HEK293 (cell line): ENCODE results near the gene BRSK1.

Experiments used
- BCL11B ChIP-seq: fragments of 450-650 bp; formaldehyde crosslinking; IDR thresholded peaks from 2 replicates; pipeline ENCODE4 v1.5.1; 2016; ENCODE audit warnings: low read depth, missing biosample characterization, missing genetic modification characterization
- FEZF1 ChIP-seq: fragments of 450-650 bp; formaldehyde crosslinking; IDR thresholded peaks from 2 replicates; pipeline ENCODE4 v1.5.1; 2016; ENCODE audit warnings: missing biosample characterization, missing genetic modification characterization
- HOXD13 ChIP-seq: sonication (generic); formaldehyde crosslinking; IDR thresholded peaks from 2 replicates; pipeline ENCODE4 v1.8.0; 2022; ENCODE audit warnings: missing genetic modification reagents, borderline replicate concordance
- KLF8 ChIP-seq: fragments of 450-650 bp; formaldehyde crosslinking; IDR thresholded peaks from 2 replicates; pipeline ENCODE4 v1.5.1; 2016; ENCODE audit warnings: missing biosample characterization, missing genetic modification characterization
- OSR2 ChIP-seq: fragments of 450-650 bp; formaldehyde crosslinking; IDR thresholded peaks from 2 replicates; pipeline ENCODE4 v1.5.1; 2016; ENCODE audit warnings: missing biosample characterization, missing genetic modification characterization
- SP7 ChIP-seq: fragments of 450-650 bp; formaldehyde crosslinking; IDR thresholded peaks from 2 replicates; pipeline ENCODE4 v1.5.1; 2016; ENCODE audit warnings: missing biosample characterization, missing genetic modification characterization
- TRIM28 ChIP-seq: IDR thresholded peaks from 2 replicates; pipeline ENCODE4 v1.6.1; 2011; ENCODE audit warnings: low read length, control low read depth, borderline replicate concordance
- ZNF132 ChIP-seq: fragments of 450-650 bp; formaldehyde crosslinking; IDR thresholded peaks from 2 replicates; pipeline ENCODE4 v1.5.1; 2017; ENCODE audit warnings: missing biosample characterization, missing genetic modification characterization, borderline replicate concordance
- ZNF133 ChIP-seq: fragments of 450-650 bp; formaldehyde crosslinking; IDR thresholded peaks from 2 replicates; pipeline ENCODE4 v1.5.1; 2016; ENCODE audit warnings: missing biosample characterization, missing genetic modification characterization
- ZNF221 ChIP-seq: fragments of 450-650 bp; formaldehyde crosslinking; IDR thresholded peaks from 2 replicates; pipeline ENCODE4 v1.5.1; 2017; ENCODE audit warnings: missing biosample characterization, missing genetic modification characterization, borderline replicate concordance
- ZNF366 ChIP-seq: fragments of 450-650 bp; formaldehyde crosslinking; conservative IDR thresholded peaks from 2 replicates; pipeline ENCODE4 v1.5.1; 2016; ENCODE audit warnings: missing biosample characterization, missing genetic modification characterization
- ZNF37A ChIP-seq: fragments of 450-650 bp; IDR thresholded peaks from 2 replicates; pipeline ENCODE4 v1.5.1; 2018; ENCODE audit warnings: missing biosample characterization, missing genetic modification characterization
- ZNF555 ChIP-seq: fragments of 450-650 bp; formaldehyde crosslinking; conservative IDR thresholded peaks from 2 replicates; pipeline ENCODE4 v1.5.1; 2017; ENCODE audit warnings: missing biosample characterization, mild to moderate bottlenecking, missing genetic modification characterization, inconsistent platforms
- ZNF558 ChIP-seq: fragments of 450-650 bp; formaldehyde crosslinking; IDR thresholded peaks from 2 replicates; pipeline ENCODE4 v1.5.1; 2016; ENCODE audit warnings: missing biosample characterization, missing genetic modification characterization
- ZNF600 ChIP-seq: fragments of 450-650 bp; formaldehyde crosslinking; IDR thresholded peaks from 2 replicates; pipeline ENCODE4 v1.5.1; 2016; ENCODE audit warnings: missing biosample characterization, missing genetic modification characterization
- ZNF629 ChIP-seq: fragments of 450-650 bp; formaldehyde crosslinking; IDR thresholded peaks from 2 replicates; pipeline ENCODE4 v1.5.1; 2017; ENCODE audit warnings: missing biosample characterization, missing genetic modification characterization
- ZNF660 ChIP-seq: fragments of 450-650 bp; IDR thresholded peaks from 2 replicates; pipeline ENCODE4 v1.5.1; 2018; ENCODE audit warnings: missing biosample characterization, mild to moderate bottlenecking, missing genetic modification characterization
- ZNF704 ChIP-seq: fragments of 450-650 bp; formaldehyde crosslinking; IDR thresholded peaks from 2 replicates; pipeline ENCODE4 v1.5.1; 2016; ENCODE audit warnings: missing biosample characterization, missing genetic modification characterization
- ZNF747 ChIP-seq: fragments of 450-650 bp; formaldehyde crosslinking; IDR thresholded peaks from 2 replicates; pipeline ENCODE4 v1.5.1; 2016; ENCODE audit warnings: missing biosample characterization, missing genetic modification characterization
- ZNF830 ChIP-seq: fragments of 450-650 bp; IDR thresholded peaks from 2 replicates; pipeline ENCODE4 v1.5.0; 2018; ENCODE audit warnings: missing biosample characterization, missing genetic modification characterization, low read depth, mild to moderate bottlenecking, moderate library complexity
- ZSCAN30 ChIP-seq: fragments of 450-650 bp; IDR thresholded peaks from 2 replicates; pipeline ENCODE4 v1.5.1; 2018; ENCODE audit warnings: missing biosample characterization, mild to moderate bottlenecking, missing genetic modification characterization, moderate library complexity
- TF ChIP-seq, protein P1 (sequence below): fragments of 450-650 bp; formaldehyde crosslinking; IDR thresholded peaks from 2 replicates; pipeline ENCODE4 v1.5.1; 2016; ENCODE audit warnings: missing biosample characterization, missing genetic modification characterization
- TF ChIP-seq, protein P2 (sequence below): fragments of 450-650 bp; formaldehyde crosslinking; IDR thresholded peaks from 2 replicates; pipeline ENCODE4 v1.5.0; 2017; ENCODE audit warnings: missing biosample characterization, missing genetic modification characterization, borderline replicate concordance
- TF ChIP-seq, protein P3 (sequence below): fragments of 450-650 bp; formaldehyde crosslinking; IDR thresholded peaks from 2 replicates; pipeline ENCODE4 v1.5.1; 2016; ENCODE audit warnings: missing biosample characterization, missing genetic modification characterization, borderline replicate concordance

BRSK1 gene

DNA sequence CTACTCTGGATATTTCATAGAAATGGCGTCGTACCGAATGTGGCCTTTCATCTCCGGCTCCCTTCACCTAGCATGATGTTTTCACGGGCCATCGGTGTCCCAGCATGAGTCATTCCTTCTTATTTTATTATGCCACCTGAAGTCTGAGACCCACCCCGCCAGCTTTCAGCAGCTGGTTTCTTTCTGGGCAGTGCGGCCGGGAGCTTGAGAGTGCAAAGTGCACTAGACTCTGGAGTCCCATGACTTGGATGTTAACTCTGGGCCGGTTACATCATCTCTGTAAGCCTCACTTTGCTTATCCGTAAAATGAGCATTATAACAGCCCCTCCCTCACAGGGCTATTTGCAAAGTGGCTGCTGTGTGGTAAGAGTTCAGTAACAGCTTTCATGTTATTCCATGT lies 50.1 kb downstream of the BRSK1 start (continued):
- TF ChIP-seq, protein P1, sequence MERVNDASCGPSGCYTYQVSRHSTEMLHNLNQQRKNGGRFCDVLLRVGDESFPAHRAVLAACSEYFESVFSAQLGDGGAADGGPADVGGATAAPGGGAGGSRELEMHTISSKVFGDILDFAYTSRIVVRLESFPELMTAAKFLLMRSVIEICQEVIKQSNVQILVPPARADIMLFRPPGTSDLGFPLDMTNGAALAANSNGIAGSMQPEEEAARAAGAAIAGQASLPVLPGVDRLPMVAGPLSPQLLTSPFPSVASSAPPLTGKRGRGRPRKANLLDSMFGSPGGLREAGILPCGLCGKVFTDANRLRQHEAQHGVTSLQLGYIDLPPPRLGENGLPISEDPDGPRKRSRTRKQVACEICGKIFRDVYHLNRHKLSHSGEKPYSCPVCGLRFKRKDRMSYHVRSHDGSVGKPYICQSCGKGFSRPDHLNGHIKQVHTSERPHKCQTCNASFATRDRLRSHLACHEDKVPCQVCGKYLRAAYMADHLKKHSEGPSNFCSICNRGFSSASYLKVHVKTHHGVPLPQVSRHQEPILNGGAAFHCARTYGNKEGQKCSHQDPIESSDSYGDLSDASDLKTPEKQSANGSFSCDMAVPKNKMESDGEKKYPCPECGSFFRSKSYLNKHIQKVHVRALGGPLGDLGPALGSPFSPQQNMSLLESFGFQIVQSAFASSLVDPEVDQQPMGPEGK = 0 out of 2 replicates have a peak, but pooled peaks have one; percentile 37
- TF ChIP-seq OSR2 (tag by site-specific recombination) (no peak), ZNF366 (peak; percentile 26; the same call in 1 of the 2 replicates), ZNF132 (tag by site-specific recombination) (no peak), SP7 (peak; percentile 64; the same call in 1 of the 2 replicates), ZNF37A (tag by site-specific recombination) (no peak), ZSCAN30 (no peak), BCL11B (tag by site-specific recombination) (no peak), HOXD13 (CRISPR knock-in tag) (no peak), ZNF629 (tag by site-specific recombination) (no peak), ZNF555 (no peak), ZNF221 (no peak), ZNF133 (tag by site-specific recombination) (no peak), ZNF600 (peak; percentile 66; the same call in 1 of the 2 replicates), ZNF660 (tag by site-specific recombination) (no peak), ZNF747 (tag by site-specific recombination) (no peak), TRIM28 (no peak), ZNF704 (tag by site-specific recombination) (no peak), FEZF1 (tag by site-specific recombination) (0 out of 2 replicates have a peak, but pooled peaks have one; percentile 33), ZNF830 (no peak), ZNF558 (no peak), KLF8 (tag by site-specific recombination) (no peak)
- TF ChIP-seq, protein P2, sequence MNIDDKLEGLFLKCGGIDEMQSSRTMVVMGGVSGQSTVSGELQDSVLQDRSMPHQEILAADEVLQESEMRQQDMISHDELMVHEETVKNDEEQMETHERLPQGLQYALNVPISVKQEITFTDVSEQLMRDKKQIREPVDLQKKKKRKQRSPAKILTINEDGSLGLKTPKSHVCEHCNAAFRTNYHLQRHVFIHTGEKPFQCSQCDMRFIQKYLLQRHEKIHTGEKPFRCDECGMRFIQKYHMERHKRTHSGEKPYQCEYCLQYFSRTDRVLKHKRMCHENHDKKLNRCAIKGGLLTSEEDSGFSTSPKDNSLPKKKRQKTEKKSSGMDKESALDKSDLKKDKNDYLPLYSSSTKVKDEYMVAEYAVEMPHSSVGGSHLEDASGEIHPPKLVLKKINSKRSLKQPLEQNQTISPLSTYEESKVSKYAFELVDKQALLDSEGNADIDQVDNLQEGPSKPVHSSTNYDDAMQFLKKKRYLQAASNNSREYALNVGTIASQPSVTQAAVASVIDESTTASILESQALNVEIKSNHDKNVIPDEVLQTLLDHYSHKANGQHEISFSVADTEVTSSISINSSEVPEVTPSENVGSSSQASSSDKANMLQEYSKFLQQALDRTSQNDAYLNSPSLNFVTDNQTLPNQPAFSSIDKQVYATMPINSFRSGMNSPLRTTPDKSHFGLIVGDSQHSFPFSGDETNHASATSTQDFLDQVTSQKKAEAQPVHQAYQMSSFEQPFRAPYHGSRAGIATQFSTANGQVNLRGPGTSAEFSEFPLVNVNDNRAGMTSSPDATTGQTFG (tag by site-specific recombination) = no peak
- TF ChIP-seq, protein P3, sequence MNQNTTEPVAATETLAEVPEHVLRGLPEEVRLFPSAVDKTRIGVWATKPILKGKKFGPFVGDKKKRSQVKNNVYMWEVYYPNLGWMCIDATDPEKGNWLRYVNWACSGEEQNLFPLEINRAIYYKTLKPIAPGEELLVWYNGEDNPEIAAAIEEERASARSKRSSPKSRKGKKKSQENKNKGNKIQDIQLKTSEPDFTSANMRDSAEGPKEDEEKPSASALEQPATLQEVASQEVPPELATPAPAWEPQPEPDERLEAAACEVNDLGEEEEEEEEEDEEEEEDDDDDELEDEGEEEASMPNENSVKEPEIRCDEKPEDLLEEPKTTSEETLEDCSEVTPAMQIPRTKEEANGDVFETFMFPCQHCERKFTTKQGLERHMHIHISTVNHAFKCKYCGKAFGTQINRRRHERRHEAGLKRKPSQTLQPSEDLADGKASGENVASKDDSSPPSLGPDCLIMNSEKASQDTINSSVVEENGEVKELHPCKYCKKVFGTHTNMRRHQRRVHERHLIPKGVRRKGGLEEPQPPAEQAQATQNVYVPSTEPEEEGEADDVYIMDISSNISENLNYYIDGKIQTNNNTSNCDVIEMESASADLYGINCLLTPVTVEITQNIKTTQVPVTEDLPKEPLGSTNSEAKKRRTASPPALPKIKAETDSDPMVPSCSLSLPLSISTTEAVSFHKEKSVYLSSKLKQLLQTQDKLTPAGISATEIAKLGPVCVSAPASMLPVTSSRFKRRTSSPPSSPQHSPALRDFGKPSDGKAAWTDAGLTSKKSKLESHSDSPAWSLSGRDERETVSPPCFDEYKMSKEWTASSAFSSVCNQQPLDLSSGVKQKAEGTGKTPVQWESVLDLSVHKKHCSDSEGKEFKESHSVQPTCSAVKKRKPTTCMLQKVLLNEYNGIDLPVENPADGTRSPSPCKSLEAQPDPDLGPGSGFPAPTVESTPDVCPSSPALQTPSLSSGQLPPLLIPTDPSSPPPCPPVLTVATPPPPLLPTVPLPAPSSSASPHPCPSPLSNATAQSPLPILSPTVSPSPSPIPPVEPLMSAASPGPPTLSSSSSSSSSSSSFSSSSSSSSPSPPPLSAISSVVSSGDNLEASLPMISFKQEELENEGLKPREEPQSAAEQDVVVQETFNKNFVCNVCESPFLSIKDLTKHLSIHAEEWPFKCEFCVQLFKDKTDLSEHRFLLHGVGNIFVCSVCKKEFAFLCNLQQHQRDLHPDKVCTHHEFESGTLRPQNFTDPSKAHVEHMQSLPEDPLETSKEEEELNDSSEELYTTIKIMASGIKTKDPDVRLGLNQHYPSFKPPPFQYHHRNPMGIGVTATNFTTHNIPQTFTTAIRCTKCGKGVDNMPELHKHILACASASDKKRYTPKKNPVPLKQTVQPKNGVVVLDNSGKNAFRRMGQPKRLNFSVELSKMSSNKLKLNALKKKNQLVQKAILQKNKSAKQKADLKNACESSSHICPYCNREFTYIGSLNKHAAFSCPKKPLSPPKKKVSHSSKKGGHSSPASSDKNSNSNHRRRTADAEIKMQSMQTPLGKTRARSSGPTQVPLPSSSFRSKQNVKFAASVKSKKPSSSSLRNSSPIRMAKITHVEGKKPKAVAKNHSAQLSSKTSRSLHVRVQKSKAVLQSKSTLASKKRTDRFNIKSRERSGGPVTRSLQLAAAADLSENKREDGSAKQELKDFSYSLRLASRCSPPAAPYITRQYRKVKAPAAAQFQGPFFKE (tag by site-specific recombination) = no peak
